GM23338 (cell line): Measurements from ENCODE around the gene FTL.

Experiments
- EZH2 ChIP-seq: fragments of 200-600 bp; sonication (generic); IDR thresholded peaks from one replicate; pipeline ENCODE4 v1.8.0; 2017; ENCODE audit warnings: antibody characterized with exemption, mild to moderate bottlenecking, low read depth; ENCODE audit not compliant: unreplicated experiment
- EZH2phosphoT487 ChIP-seq: fragments of 200-600 bp; sonication (generic); IDR thresholded peaks from one replicate; pipeline ENCODE4 v1.8.1; 2018; ENCODE audit warnings: antibody characterized with exemption; ENCODE audit not compliant: unreplicated experiment
- JUNB ChIP-seq: IDR thresholded peaks from one replicate; pipeline ENCODE4 v1.6.1; 2016; ENCODE audit warnings: antibody characterized with exemption; ENCODE audit not compliant: unreplicated experiment
- NANOG ChIP-seq: IDR thresholded peaks from 2 replicates; pipeline ENCODE4 v1.6.1; 2016; ENCODE audit warnings: antibody characterized with exemption, borderline replicate concordance
- POLR2AphosphoS5 ChIP-seq: IDR thresholded peaks from 2 replicates; pipeline ENCODE4 v1.6.1; 2016; ENCODE audit warnings: antibody characterized with exemption, low read depth
- REST ChIP-seq: IDR thresholded peaks from one replicate; pipeline ENCODE4 v1.6.1; 2018; ENCODE audit warnings: antibody characterized with exemption; ENCODE audit not compliant: unreplicated experiment
- ZNF114 ChIP-seq: fragments of 250-450 bp; sonication (Bioruptor Pico); IDR thresholded peaks from 2 replicates; pipeline ENCODE4 v1.5.0; 2020; ENCODE audit warnings: mild to moderate bottlenecking, moderate library complexity
- ZNF331 ChIP-seq: fragments of 250-450 bp; sonication (Bioruptor Pico); IDR thresholded peaks from 2 replicates; pipeline ENCODE4 v1.5.0; 2020; ENCODE audit warnings: low read depth, mild to moderate bottlenecking, moderate library complexity
- TF ChIP-seq, protein P1 (sequence below), 2 experiments: fragments of 200-600 bp in 1 of 2; sonication (generic) in 1 of 2; conservative IDR thresholded peaks; 2 replicates each; pipeline versions ENCODE4 v1.5.1 to v1.6.1; 2016 to 2017; ENCODE audit warnings: antibody characterized with exemption in 2 of 2, low read depth in 2 of 2, mild to moderate bottlenecking in 2 of 2, moderate library complexity in 1 of 2

DNA sequence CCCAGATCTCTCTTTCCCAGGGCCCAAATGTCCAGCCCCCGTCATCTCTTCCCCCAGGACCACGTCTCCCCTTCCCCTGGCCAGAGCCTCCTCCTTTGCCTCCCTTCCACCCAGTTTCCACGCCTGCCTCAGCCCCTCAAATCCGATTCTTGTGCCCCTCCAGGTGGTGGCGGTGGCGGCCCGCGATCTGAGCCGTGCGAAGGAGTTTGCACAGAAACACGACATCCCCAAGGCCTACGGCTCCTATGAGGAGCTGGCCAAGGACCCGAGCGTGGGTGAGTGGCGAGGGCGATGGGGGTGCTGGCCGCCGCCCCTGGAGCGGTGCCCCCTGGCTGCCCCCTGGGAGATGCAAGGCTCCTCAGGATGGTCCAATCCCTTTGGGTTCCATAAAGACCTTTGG is 30.3 kb upstream of the FTL start:
- TF ChIP-seq, protein P1, sequence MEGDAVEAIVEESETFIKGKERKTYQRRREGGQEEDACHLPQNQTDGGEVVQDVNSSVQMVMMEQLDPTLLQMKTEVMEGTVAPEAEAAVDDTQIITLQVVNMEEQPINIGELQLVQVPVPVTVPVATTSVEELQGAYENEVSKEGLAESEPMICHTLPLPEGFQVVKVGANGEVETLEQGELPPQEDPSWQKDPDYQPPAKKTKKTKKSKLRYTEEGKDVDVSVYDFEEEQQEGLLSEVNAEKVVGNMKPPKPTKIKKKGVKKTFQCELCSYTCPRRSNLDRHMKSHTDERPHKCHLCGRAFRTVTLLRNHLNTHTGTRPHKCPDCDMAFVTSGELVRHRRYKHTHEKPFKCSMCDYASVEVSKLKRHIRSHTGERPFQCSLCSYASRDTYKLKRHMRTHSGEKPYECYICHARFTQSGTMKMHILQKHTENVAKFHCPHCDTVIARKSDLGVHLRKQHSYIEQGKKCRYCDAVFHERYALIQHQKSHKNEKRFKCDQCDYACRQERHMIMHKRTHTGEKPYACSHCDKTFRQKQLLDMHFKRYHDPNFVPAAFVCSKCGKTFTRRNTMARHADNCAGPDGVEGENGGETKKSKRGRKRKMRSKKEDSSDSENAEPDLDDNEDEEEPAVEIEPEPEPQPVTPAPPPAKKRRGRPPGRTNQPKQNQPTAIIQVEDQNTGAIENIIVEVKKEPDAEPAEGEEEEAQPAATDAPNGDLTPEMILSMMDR (conservative IDR thresholded peaks at IDR 0.05; ENCODE audit: low read depth in 2 of 2), result peak; percentile 50 to 77
- TF ChIP-seq EZH2, result no peak
- TF ChIP-seq EZH2phosphoT487, result no peak
- TF ChIP-seq REST, result no peak
- TF ChIP-seq JUNB, result no peak
- TF ChIP-seq POLR2AphosphoS5, result no peak
- no peak for TF ChIP-seq ZNF114 (CRISPR knock-in tag)
- TF ChIP-seq NANOG, result no peak
- no peak for TF ChIP-seq ZNF331 (CRISPR knock-in tag)
